ENCODE measurements around the gene TRIM65.

DNA sequence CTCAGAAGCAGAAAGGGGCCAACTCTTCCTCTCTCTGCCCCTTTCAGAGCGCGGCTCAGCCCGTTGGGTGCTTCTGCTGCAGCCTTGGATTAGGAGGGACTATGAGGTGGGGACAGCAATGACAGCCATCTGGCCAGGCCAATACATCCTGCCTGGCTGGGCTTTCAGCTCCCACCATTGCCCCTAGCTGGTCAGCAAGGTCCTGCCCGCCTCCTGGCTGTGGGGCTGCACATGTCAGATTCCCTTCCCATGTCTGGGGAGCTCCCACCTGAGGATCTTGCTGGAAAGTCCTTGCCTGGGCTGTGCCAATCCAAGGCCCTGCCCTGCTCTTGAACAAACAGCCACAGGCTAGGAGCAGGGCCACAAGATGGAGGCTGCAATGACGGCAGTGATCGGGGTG lies 8.3 kb downstream of the TRIM65 start:
- TF ChIP-seq, protein P1, sequence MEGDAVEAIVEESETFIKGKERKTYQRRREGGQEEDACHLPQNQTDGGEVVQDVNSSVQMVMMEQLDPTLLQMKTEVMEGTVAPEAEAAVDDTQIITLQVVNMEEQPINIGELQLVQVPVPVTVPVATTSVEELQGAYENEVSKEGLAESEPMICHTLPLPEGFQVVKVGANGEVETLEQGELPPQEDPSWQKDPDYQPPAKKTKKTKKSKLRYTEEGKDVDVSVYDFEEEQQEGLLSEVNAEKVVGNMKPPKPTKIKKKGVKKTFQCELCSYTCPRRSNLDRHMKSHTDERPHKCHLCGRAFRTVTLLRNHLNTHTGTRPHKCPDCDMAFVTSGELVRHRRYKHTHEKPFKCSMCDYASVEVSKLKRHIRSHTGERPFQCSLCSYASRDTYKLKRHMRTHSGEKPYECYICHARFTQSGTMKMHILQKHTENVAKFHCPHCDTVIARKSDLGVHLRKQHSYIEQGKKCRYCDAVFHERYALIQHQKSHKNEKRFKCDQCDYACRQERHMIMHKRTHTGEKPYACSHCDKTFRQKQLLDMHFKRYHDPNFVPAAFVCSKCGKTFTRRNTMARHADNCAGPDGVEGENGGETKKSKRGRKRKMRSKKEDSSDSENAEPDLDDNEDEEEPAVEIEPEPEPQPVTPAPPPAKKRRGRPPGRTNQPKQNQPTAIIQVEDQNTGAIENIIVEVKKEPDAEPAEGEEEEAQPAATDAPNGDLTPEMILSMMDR (IDR thresholded peaks at IDR 0.05; ENCODE audit: low read depth, low read length) = no peak
- no peak for TF ChIP-seq POLR2A (IDR thresholded peaks at IDR 0.05; ENCODE audit: extremely low read depth, insufficient read length)
- TF ChIP-seq, protein P2, sequence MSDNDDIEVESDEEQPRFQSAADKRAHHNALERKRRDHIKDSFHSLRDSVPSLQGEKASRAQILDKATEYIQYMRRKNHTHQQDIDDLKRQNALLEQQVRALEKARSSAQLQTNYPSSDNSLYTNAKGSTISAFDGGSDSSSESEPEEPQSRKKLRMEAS (IDR thresholded peaks at IDR 0.05; ENCODE audit: low read depth, low read length) = no peak
